ENCODE data around the gene TEKTIP1.

Gene TEKTIP1

DNA sequence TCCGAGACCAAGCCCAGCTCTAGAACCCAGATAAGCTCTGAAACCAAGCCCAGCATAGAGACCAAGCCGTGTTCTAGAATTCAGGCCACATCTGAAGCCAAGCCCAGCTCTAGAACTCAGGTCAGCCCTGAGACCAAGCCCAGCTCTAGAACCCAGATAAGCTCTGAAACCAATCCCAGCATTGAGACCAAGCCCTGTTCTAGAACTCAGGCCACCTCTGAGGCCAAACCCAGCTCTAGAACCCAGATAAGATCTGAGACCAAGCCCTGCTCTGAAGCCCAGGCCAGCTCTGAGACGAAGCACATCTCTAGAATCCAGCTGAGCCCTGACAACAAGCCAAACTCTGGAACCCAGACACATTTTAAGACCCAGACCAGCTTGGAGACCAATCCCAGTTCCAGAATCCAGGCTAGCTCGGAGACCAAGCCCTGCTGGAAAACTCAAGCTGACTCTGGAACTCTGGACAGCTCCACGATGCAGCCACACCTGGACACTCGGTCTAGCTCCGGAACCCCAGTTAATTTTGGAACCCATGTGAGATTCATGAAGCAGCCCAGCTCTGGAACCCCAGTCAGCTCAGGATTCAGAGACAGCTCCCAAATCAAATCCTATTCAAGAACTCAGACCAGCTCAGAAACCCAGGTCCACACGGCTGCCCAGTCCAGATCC lies 52.2 kb downstream of the TEKTIP1 start:
- Histone ChIP-seq H3K9ac (ENCODE audit: low read depth, low read length) (no peak overlapping the region), H3K27ac (ENCODE audit: low read length) (no peak overlapping the region), H3K9me3 (ENCODE audit: insufficient read depth, low read length, severe bottlenecking) (peaks cover 4% of the 10 kb centered on the region), H3K4me1 (ENCODE audit: insufficient read depth, low read length) (no peaks in the 10 kb centered on the region), H3K4me3 (ENCODE audit: low read depth in 1 of 2, low read length in 2 of 2) (no peak overlapping the region), H3K36me3 (ENCODE audit: insufficient read depth, low read length) (no peaks in the 10 kb centered on the region), H2AFZ (ENCODE audit: low read depth, low read length) (no peak overlapping the region), H3K4me2 (ENCODE audit: insufficient read depth, low read length) (no peak overlapping the region), H3K79me2 (ENCODE audit: insufficient read depth, low read length) (no peaks in the 10 kb centered on the region), H3K27me3 (ENCODE audit: insufficient read depth, low read length, poor library complexity) (no peaks in the 10 kb centered on the region), H4K20me1 (ENCODE audit: insufficient read depth, low read length) (no peaks in the 10 kb centered on the region)
- ATAC-seq (ENCODE audit: insufficient read depth, low read depth) (no peak), DNase-seq (no peak)
- TF ChIP-seq EZH2 (IDR thresholded peaks at IDR 0.05; ENCODE audit: borderline replicate concordance, low read depth, low read length, severe bottlenecking), result no peak
- TF ChIP-seq, protein P1, sequence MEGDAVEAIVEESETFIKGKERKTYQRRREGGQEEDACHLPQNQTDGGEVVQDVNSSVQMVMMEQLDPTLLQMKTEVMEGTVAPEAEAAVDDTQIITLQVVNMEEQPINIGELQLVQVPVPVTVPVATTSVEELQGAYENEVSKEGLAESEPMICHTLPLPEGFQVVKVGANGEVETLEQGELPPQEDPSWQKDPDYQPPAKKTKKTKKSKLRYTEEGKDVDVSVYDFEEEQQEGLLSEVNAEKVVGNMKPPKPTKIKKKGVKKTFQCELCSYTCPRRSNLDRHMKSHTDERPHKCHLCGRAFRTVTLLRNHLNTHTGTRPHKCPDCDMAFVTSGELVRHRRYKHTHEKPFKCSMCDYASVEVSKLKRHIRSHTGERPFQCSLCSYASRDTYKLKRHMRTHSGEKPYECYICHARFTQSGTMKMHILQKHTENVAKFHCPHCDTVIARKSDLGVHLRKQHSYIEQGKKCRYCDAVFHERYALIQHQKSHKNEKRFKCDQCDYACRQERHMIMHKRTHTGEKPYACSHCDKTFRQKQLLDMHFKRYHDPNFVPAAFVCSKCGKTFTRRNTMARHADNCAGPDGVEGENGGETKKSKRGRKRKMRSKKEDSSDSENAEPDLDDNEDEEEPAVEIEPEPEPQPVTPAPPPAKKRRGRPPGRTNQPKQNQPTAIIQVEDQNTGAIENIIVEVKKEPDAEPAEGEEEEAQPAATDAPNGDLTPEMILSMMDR (IDR thresholded peaks at IDR 0.05; ENCODE audit: borderline replicate concordance, extremely low read depth, low read length, poor library complexity, severe bottlenecking), result no peak

DNA sequence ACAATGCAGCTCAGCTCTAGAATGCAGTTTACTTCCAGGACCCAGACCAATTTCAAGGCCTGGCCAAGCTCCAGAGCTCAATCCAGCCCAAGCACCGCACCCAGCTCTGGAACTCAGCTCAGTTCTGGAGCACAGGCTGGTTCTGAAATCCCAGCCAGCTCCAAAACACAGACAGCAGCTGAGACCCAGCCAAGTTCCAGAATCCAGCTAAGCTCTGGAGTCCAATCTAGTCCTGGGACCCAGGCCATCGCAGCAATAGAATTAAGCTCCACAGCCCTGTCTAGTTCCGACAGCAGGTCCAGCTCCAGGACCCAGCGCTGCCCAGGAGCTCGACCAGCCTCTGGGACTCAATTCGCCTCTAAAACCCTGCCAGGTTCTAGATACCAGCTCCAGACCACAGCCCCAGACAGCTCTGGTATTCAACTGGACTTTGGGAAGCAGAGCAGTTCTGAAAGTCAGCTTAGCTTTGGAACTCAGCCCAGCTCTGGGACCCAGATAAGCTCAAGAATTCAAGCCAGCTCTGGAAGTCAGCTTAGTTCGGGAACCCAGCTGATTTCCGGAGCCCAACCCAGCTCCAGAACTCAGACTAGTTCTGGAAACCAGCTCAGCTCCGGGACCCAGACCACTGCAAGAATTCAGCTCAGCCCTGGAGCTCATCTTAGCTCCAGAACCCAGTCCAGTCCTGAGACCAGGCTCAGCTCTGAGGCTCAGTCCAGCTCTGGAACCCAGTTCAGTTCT lies 53.1 kb downstream of the TEKTIP1 start:
- no peak overlapping the region for H2AFZ ChIP-seq (ENCODE audit: low read depth, low read length)
- H3K79me2 ChIP-seq (ENCODE audit: insufficient read depth, low read length), result no peaks in the 10 kb centered on the region
- no peak overlapping the region for H3K9ac ChIP-seq (ENCODE audit: low read depth, low read length)
- H3K4me2 ChIP-seq (ENCODE audit: insufficient read depth, low read length), result no peak overlapping the region
- ATAC-seq (ENCODE audit: insufficient read depth, low read depth) (no peak), DNase-seq (no peak)
- H3K36me3 ChIP-seq (ENCODE audit: insufficient read depth, low read length), result no peaks in the 10 kb centered on the region
- H3K27me3 ChIP-seq (ENCODE audit: insufficient read depth, low read length, poor library complexity), result no peaks in the 10 kb centered on the region
- TF ChIP-seq EZH2 (IDR thresholded peaks at IDR 0.05; ENCODE audit: borderline replicate concordance, low read depth, low read length, severe bottlenecking), result no peak
- TF ChIP-seq, protein P1 (IDR thresholded peaks at IDR 0.05; ENCODE audit: borderline replicate concordance, extremely low read depth, low read length, poor library complexity, severe bottlenecking), result no peak
- H4K20me1 ChIP-seq (ENCODE audit: insufficient read depth, low read length), result no peaks in the 10 kb centered on the region
- H3K27ac ChIP-seq (ENCODE audit: low read length), result no peak overlapping the region
- H3K4me1 ChIP-seq (ENCODE audit: insufficient read depth, low read length), result no peaks in the 10 kb centered on the region
- peaks cover 4% of the 10 kb centered on the region for H3K9me3 ChIP-seq (ENCODE audit: insufficient read depth, low read length, severe bottlenecking)
- H3K4me3 ChIP-seq (ENCODE audit: low read depth in 1 of 2, low read length in 2 of 2), result no peak overlapping the region

DNA sequence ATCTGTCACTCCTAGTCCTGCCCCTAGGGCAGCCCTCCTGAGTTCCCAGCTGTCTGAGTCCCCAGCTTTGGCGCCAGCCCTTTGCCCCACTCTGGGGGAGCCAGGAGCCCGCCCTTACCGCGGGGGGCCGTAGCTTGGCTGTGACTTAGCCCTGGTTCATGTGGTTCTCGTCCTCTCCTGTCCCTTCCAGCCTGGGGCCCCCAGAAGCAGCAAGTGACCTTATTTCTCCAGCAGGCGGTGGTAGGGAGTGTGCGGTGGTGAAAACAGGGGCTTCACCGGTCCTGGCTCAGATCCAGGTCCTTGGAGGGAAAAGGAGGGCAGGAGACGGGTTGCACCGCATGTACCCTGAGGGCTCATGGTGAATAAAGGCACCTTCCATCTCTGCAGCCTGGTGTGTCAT lies 54.2 kb downstream of the TEKTIP1 start:
- no peak for TF ChIP-seq EZH2 (IDR thresholded peaks at IDR 0.05; ENCODE audit: borderline replicate concordance, low read depth, low read length, severe bottlenecking)
- TF ChIP-seq, protein P1 (IDR thresholded peaks at IDR 0.05; ENCODE audit: borderline replicate concordance, extremely low read depth, low read length, poor library complexity, severe bottlenecking), result no peak
- no peaks in the 10 kb centered on the region for H3K36me3 ChIP-seq (ENCODE audit: insufficient read depth, low read length)
- no peak overlapping the region for H3K9ac ChIP-seq (ENCODE audit: low read depth, low read length)
- H3K27ac ChIP-seq (ENCODE audit: low read length), result no peak overlapping the region
- H3K79me2 ChIP-seq (ENCODE audit: insufficient read depth, low read length), result no peaks in the 10 kb centered on the region
- H3K27me3 ChIP-seq (ENCODE audit: insufficient read depth, low read length, poor library complexity), result no peaks in the 10 kb centered on the region
- H2AFZ ChIP-seq (ENCODE audit: low read depth, low read length), result no peak overlapping the region
- peaks cover 4% of the 10 kb centered on the region for H3K9me3 ChIP-seq (ENCODE audit: insufficient read depth, low read length, severe bottlenecking)
- DNase-seq (no peak), ATAC-seq (ENCODE audit: insufficient read depth, low read depth) (no peak)
- H3K4me1 ChIP-seq (ENCODE audit: insufficient read depth, low read length), result no peaks in the 10 kb centered on the region
- H3K4me2 ChIP-seq (ENCODE audit: insufficient read depth, low read length), result no peak overlapping the region
- H3K4me3 ChIP-seq (ENCODE audit: low read depth in 1 of 2, low read length in 2 of 2), result no peak overlapping the region
- no peaks in the 10 kb centered on the region for H4K20me1 ChIP-seq (ENCODE audit: insufficient read depth, low read length)
